Brain microvascular endothelial cell (primary cell): ENCODE measurements around the gene KCNK1.

ENCODE experiments used
- DNase-seq: peaks from one replicate; pipeline ENCODE4 v3.0.0-alpha.2; 2020
- H3K27ac ChIP-seq: fragments of 250-450 bp; sonication (Bioruptor Pico); 2 replicates; pipeline ENCODE4 v1.5.1; 2020; ENCODE audit warnings: mild to moderate bottlenecking, moderate library complexity
- H3K27me3 ChIP-seq: fragments of 250-450 bp; sonication (Bioruptor Pico); replicated peaks from 2 replicates; pipeline ENCODE4 v1.5.1; 2020; ENCODE audit warnings: mild to moderate bottlenecking
- H3K36me3 ChIP-seq: fragments of 250-450 bp; sonication (Bioruptor Pico); replicated peaks from 2 replicates; pipeline ENCODE4 v1.5.1; 2020; ENCODE audit warnings: mild to moderate bottlenecking
- H3K4me3 ChIP-seq: 2 replicates; pipeline ENCODE4 v1.5.1; 2011; ENCODE audit warnings: low read depth, mild to moderate bottlenecking, control low read depth, low read length, moderate library complexity
- in situ Hi-C: cut with HindIII; loops from 2 replicates; pipeline ENCODE4 v1.10.0; 2017; ENCODE audit warnings: low sequenced_read_pairs, low pct_ligation_motif_present
- TF ChIP-seq, protein P1 (sequence below): IDR thresholded peaks from 2 replicates; pipeline ENCODE4 v1.5.1; 2011; ENCODE audit warnings: low read depth, mild to moderate bottlenecking, moderate library complexity, low read length, control low read depth, inconsistent platforms; ENCODE audit errors: missing control alignments

The KCNK1 gene

DNA sequence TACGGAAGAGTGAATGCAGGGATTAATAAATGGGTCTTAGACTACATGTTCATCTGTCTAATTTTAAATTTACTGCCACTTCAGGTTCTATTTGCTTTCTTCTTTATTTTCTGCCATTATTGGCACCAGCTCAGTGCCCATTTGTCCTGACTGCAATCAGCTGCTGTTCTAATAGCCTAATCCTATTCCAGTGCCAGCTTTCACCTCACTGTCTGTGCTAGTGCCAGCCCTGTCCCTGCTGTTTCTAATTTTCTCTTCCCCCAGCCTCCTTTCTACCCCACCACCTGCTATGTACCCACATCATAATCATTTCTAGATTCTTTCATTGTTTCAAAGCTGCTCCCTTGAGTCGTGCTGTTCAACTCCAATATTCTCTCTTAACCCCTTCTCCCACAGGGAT lies 86.4 kb downstream of the KCNK1 start:
- DNase-seq = no peak
- Histone ChIP-seq H3K36me3 (no peaks in the 10 kb centered on the region), H3K27me3 (no peaks in the 10 kb centered on the region), H3K4me3 (no peak overlapping the region), H3K27ac (no peak overlapping the region)
- in situ Hi-C loops = no loop called here
- TF ChIP-seq, protein P1, sequence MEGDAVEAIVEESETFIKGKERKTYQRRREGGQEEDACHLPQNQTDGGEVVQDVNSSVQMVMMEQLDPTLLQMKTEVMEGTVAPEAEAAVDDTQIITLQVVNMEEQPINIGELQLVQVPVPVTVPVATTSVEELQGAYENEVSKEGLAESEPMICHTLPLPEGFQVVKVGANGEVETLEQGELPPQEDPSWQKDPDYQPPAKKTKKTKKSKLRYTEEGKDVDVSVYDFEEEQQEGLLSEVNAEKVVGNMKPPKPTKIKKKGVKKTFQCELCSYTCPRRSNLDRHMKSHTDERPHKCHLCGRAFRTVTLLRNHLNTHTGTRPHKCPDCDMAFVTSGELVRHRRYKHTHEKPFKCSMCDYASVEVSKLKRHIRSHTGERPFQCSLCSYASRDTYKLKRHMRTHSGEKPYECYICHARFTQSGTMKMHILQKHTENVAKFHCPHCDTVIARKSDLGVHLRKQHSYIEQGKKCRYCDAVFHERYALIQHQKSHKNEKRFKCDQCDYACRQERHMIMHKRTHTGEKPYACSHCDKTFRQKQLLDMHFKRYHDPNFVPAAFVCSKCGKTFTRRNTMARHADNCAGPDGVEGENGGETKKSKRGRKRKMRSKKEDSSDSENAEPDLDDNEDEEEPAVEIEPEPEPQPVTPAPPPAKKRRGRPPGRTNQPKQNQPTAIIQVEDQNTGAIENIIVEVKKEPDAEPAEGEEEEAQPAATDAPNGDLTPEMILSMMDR = no peak

DNA sequence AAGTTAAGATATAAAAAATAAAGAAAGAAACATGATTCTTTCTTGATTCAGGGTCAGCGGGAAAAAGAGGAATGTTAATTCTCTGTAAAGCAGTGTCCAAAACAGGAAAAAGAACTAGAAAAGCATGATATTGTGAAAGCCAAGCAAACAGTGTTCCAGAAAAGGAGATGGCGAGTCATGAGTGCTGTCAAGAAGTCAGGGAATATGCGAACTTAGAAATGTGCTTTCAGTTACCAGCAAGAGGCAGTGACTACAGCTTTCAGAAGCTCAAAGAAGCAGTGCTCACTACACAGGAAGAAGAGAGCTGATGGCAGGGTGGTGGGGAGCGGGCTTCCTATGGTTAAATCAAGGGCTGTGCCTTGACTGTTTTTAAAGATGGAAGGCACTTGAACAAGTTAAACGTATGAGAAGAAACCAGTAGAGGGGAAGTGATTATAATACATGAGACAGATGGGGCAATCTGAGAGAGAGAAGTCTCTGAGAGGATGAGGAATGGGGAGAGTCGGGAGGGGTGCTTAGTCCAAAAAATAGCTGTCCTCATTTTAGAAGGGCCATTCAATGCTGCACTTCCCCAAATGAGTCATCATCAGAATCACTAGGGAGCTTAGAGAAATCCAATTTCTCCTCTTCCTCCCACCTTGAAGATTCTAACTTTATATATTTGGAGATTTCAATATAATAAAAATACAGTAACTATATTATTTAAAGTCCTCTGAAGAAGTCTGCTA lies 90.4 kb downstream of the KCNK1 start:
- Histone ChIP-seq H3K27me3 (no peaks in the 10 kb centered on the region), H3K4me3 (no peak overlapping the region), H3K36me3 (no peaks in the 10 kb centered on the region), H3K27ac (no peak overlapping the region)
- TF ChIP-seq, protein P1 = no peak
- no peak for DNase-seq
- in situ Hi-C loops = no loop called here

DNA sequence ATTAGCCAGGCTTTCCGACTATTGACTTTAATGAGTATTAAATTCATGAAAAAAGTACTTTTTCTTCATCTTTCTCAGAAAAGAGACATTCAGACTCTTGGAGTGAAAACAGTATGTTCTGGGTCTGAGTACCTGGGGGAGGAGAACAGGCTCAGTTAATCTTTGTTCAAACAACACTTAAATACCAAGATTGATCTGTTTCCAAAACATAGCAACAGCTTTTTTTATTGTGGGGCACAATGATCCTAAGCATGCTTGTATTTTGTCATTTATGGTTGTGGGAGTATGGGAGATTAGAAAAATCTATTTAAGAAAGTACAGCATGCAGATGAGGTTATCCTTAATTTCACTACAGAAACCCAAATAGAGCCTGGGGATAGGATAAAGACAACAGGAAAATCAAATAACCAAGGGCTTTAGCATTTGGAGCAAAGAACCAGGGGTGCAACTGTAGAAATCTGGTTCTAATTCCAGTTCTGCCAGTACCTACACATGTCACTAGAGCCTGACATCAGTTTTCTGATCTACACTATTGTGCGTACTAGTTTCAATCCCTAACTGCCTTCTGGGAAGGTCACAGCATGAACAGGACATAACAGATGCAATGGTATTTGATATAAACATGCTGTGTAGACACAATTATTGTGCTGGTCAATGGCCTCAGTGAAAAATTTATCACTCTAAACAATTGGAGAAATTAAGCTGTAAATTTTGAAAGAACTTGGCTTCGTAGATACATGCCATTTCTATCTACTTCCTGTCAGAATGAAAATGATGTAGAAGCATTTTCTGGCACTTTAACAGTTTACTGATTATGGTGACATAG lies 91.2 kb downstream of the KCNK1 start:
- Histone ChIP-seq H3K27ac (no peak overlapping the region), H3K4me3 (no peak overlapping the region), H3K27me3 (no peaks in the 10 kb centered on the region), H3K36me3 (no peaks in the 10 kb centered on the region)
- in situ Hi-C loops = no loop called here
- TF ChIP-seq, protein P1 = no peak
- no peak for DNase-seq

DNA sequence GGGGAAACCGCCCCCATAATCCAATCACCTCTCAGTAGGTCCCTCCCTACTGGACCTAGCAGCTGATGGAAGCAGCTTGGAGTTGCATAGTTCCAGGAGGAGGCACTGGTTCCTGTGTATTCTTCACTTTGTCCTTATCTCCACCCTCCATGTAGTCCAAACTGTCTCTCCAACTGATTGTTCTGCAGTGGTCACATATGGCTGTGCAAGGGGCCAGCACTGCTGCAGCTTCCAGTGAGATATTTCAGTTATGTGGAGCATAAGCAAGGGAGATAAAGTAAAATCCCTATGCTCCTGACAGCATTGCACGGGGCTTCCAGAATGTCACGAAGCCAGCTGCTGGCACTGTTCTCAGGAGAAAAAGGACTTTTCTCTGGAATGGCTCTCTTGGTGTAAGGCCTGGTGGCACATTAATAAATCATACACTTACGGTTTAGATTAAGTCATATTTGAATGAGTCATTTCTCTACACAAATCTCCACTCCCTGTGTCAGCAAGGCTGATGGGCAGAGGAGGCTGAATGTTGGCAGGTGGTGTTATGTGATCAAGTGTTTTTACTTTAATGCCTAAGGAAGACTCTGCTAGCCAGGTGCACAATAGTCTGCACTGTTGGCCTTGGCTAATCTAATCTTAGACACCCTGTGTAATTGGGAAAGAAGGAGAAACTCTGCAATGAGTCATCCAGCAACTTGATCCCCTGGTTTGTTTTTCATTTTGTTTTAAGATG lies 93.4 kb downstream of the KCNK1 start:
- Histone ChIP-seq H3K27ac (no peak overlapping the region), H3K4me3 (no peak overlapping the region), H3K27me3 (no peaks in the 10 kb centered on the region), H3K36me3 (no peaks in the 10 kb centered on the region)
- in situ Hi-C loops = no loop called here
- TF ChIP-seq, protein P1 = no peak
- no peak for DNase-seq

DNA sequence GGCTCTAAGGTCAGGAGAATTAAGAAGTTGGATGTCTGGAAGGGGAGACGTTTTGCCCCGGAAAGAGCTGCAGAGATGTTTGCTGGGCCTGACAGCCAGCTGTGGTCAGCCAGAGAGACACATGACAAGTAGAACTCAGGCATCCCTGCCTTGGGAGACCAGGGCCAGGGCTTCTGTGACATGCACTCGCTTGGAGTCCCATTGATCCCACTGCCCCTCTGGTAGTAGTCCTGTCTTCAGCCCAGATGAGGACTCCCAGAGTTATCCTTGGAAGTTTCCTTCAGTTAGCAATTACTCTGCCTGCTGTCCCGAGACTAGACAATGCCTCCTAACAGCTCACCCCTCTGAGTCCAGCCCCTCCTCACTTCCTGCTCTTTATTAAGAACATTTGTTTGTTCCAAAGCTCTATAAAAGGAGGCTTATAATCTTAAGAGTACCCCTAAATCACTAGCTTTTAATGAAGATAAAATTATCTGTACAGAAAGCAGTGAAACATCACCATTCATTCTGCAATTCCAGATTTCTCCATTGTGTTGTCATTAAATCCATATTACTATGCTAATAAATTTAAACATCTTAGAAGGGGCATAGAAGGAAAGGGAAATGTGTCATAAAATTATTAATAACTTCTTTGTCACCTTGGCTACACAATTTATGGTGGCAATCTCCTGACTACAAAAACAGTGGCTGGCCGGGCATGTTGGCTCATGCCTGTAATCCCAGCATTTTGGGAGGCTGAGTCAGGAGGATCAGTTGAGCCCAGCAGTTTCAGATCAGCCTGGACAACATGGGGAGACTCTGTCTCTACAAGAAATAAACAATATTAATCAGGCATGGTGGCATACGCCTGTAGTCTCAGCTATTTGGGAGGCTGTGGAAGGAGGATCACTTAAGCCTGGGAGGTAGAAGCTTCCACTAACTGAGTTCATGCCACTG lies 94.2 kb downstream of the KCNK1 start:
- Histone ChIP-seq H3K36me3 (no peaks in the 10 kb centered on the region), H3K27ac (no peak overlapping the region), H3K27me3 (no peaks in the 10 kb centered on the region), H3K4me3 (no peak overlapping the region)
- in situ Hi-C loops = no loop called here
- TF ChIP-seq, protein P1 = no peak
- DNase-seq = no peak
